GM21381 (cell line): ENCODE data around the gene LOC128125822.

ENCODE experiments used
- ATAC-seq: cut with Tn5 transposase; IDR thresholded peaks from one replicate; pipeline ENCODE4 v1.9.1; 2021; ENCODE audit warnings: mild to moderate bottlenecking, moderate library complexity; ENCODE audit not compliant: unreplicated experiment

The LOC128125822 gene

GRCh38 chr6:63554782-63555181 lies 17.5 kb upstream of the LOC128125822 start:
- ATAC-seq = no peak

GRCh38 chr6:63556369-63556768 lies 15.9 kb upstream of the LOC128125822 start:
- no peak for ATAC-seq

GRCh38 chr6:63558278-63558677 lies 14.0 kb upstream of the LOC128125822 start:
- ATAC-seq = peak; percentile 68

GRCh38 chr6:63560801-63561287 lies 11.4 kb upstream of the LOC128125822 start:
- no peak for ATAC-seq

GRCh38 chr6:63561288-63561687 lies 11.0 kb upstream of the LOC128125822 start:
- ATAC-seq = no peak

GRCh38 chr6:63563235-63563634 lies 9.0 kb upstream of the LOC128125822 start:
- no peak for ATAC-seq

GRCh38 chr6:63565058-63565726 lies 7.1 kb upstream of the LOC128125822 start:
- ATAC-seq = no peak

GRCh38 chr6:63565727-63566596 lies 6.3 kb upstream of the LOC128125822 start:
- ATAC-seq = no peak

GRCh38 chr6:63567966-63568365 lies 4.3 kb upstream of the LOC128125822 start:
- ATAC-seq = no peak

- ATAC-seq = no peak
Observed at GRCh38 chr6:63571361-63572043, 778 bp upstream of the LOC128125822 start.

GRCh38 chr6:63572747-63573075 lies 431 bp downstream of the LOC128125822 start:
- ATAC-seq = peak; percentile 0

GRCh38 chr6:63573076-63573898 lies 1.0 kb downstream of the LOC128125822 start:
- peak; percentile 47 for ATAC-seq

- ATAC-seq = no peak
Observed at GRCh38 chr6:63573899-63574553, 1.7 kb downstream of the LOC128125822 start.

GRCh38 chr6:63574554-63574900 lies 2.2 kb downstream of the LOC128125822 start:
- ATAC-seq = no peak

- ATAC-seq = no peak
Observed at GRCh38 chr6:63576147-63576772, 4.0 kb downstream of the LOC128125822 start.

- ATAC-seq = no peak
Observed at GRCh38 chr6:63576985-63577712, 4.9 kb downstream of the LOC128125822 start.

GRCh38 chr6:63578757-63579156 lies 6.5 kb downstream of the LOC128125822 start:
- ATAC-seq = no peak

GRCh38 chr6:63579937-63580703 lies 7.8 kb downstream of the LOC128125822 start:
- ATAC-seq = no peak

GRCh38 chr6:63580704-63580961 lies 8.4 kb downstream of the LOC128125822 start:
- ATAC-seq = no peak
